Hindlimb muscle (tissue), 1 donor: ENCODE data around the gene EHHADH. TPM values are rescaled to one million over a fixed set of nuclear protein-coding genes. Genes with fewer than 3 reads are reported as not detected.

Experiments
- polyA plus RNA-seq: library from polyadenylated mRNA; unstranded; fragments of 120-200 nt; gene quantifications from one replicate; pipeline ENCODE4 v1.2.1, GENCODE V29; 2013; ENCODE audit not compliant: insufficient read length

The EHHADH gene
- polyA plus RNA-seq, 1 donor = 3.2 TPM

Other genes starting within 250 kb of the EHHADH start
- 3.5 TPM for gene C3orf70, start 101.0 kb downstream of the EHHADH start, polyA plus RNA-seq
- 14.0 TPM for gene MAP3K13, start 109.1 kb upstream of the EHHADH start, polyA plus RNA-seq
- 18.3 TPM for gene TMEM41A, start 245.0 kb upstream of the EHHADH start, polyA plus RNA-seq